GM21619 (cell line): ENCODE data around the gene PRKCI.
"Not testable (repeated sequence)": the region's sequence is repeated elsewhere in the genome, so short reads cannot be mapped to it uniquely, and the experiment has no call there.

ENCODE experiments used
- ATAC-seq: cut with Tn5 transposase; IDR thresholded peaks from one replicate; pipeline ENCODE4 v1.9.1; 2021; ENCODE audit not compliant: unreplicated experiment

Gene PRKCI

GRCh38 chr3:170338690-170339340, 116.6 kb downstream of the PRKCI start:
- no peak for ATAC-seq

GRCh38 chr3:170342273-170342672, 120.0 kb downstream of the PRKCI start:
- ATAC-seq, result not testable (repeated sequence)

GRCh38 chr3:170343859-170344258, 121.6 kb downstream of the PRKCI start:
- not testable (repeated sequence) for ATAC-seq

GRCh38 chr3:170344971-170345370, 122.7 kb downstream of the PRKCI start:
- ATAC-seq, result no peak

GRCh38 chr3:170346481-170347392, 124.5 kb downstream of the PRKCI start:
- peak; percentile 44 for ATAC-seq

GRCh38 chr3:170350515-170351413, 128.5 kb downstream of the PRKCI start:
- ATAC-seq, result peak; percentile 53

GRCh38 chr3:170352936-170353335, 130.7 kb downstream of the PRKCI start:
- peak; percentile 16 for ATAC-seq

- no peak for ATAC-seq
Measured at GRCh38 chr3:170353485-170353884, 131.3 kb downstream of the PRKCI start.

GRCh38 chr3:170354760-170355159, 132.5 kb downstream of the PRKCI start:
- no peak for ATAC-seq
